SK-N-SH (cell line): Measurements from ENCODE around the gene OR10P1. TPM values are rescaled to one million over a fixed set of nuclear protein-coding genes. Genes with fewer than 3 reads are reported as not detected.

Experiments
- CTCF ChIA-PET: fragments of 300-600, 350-600 bp; formaldehyde crosslinking; extraction: SDS; loops from one replicate; lab custom pipeline; 2021; lab: Yijun Ruan, JAX
- POLR2A ChIA-PET: fragments of 350-600 bp; sonication (Branson Sonifier 250); formaldehyde crosslinking; extraction: SDS; loops from one replicate; lab custom pipeline; 2020; ENCODE audit warnings: antibody characterized with exemption, inconsistent platforms; lab: Yijun Ruan, JAX
- DNase-seq: peaks from one replicate; pipeline ENCODE4 v3.0.0; 2012
- H2AFZ ChIP-seq: fragments of 200-600 bp; sonication (generic); 2 replicates; pipeline ENCODE4 v1.8.1; 2016; ENCODE audit warnings: antibody characterized with exemption, mild to moderate bottlenecking, low read depth
- H3F3A ChIP-seq: fragments of 200-600 bp; sonication (generic); replicated peaks from 2 replicates; pipeline ENCODE3; 2016; ENCODE audit warnings: antibody characterized with exemption, mild to moderate bottlenecking; ENCODE audit not compliant: insufficient read depth
- H3K27ac ChIP-seq, 2 experiments: fragments of 200-500 bp in 1 of 2; fragments of 200-600 bp in 1 of 2; sonication (Bioruptor generic) in 1 of 2; sonication (generic), shearing (Covaris generic) in 1 of 2; 2 replicates each; pipeline versions ENCODE4 v1.5.1 to v1.6.1; 2014 to 2016; ENCODE audit warnings: low read depth in 2 of 2, inconsistent platforms in 1 of 2, low read length in 1 of 2, mild to moderate bottlenecking in 1 of 2, mixed read lengths in 1 of 2
- H3K27me3 ChIP-seq: fragments of 200-600 bp; sonication (generic), shearing (Covaris generic); 2 replicates; pipeline ENCODE4 v1.6.1; 2016; ENCODE audit warnings: mixed run types; ENCODE audit not compliant: insufficient read depth
- H3K36me3 ChIP-seq, 2 experiments: fragments of 200-500 bp in 1 of 2; fragments of 200-600 bp in 1 of 2; sonication (Bioruptor generic) in 1 of 2; sonication (generic) in 1 of 2; replicated peaks in 1 of 2; 2 replicates each; pipeline versions ENCODE3 to v1.5.1; 2014 to 2016; ENCODE audit warnings: low read length in 1 of 2, mild to moderate bottlenecking in 1 of 2; ENCODE audit not compliant: insufficient read depth in 2 of 2, control insufficient read depth in 1 of 2
- H3K4me1 ChIP-seq, 2 experiments: fragments of 200-500 bp in 1 of 2; fragments of 200-600 bp in 1 of 2; sonication (Bioruptor generic) in 1 of 2; sonication (generic), shearing (Covaris generic) in 1 of 2; 2 replicates each; pipeline versions ENCODE4 v1.5.1 to v1.6.1; 2014 to 2016; ENCODE audit warnings: low read depth in 1 of 2, low read length in 1 of 2, mixed run types in 1 of 2; ENCODE audit not compliant: insufficient read depth in 2 of 2, control insufficient read depth in 1 of 2
- H3K4me2 ChIP-seq: fragments of 200-600 bp; sonication (generic), shearing (Covaris generic); 2 replicates; pipeline ENCODE4 v1.6.1; 2017; ENCODE audit warnings: mixed run types
- H3K4me3 ChIP-seq, 2 experiments: fragments of 200-500 bp in 1 of 2; fragments of 200-600 bp in 1 of 2; sonication (Bioruptor generic) in 1 of 2; sonication (generic), shearing (Covaris generic) in 1 of 2; 2 replicates each; pipeline versions ENCODE4 v1.5.1 to v1.8.1; 2014 to 2016; ENCODE audit warnings: low read depth in 2 of 2, inconsistent platforms in 1 of 2, low read length in 1 of 2, mild to moderate bottlenecking in 1 of 2, mixed read lengths in 1 of 2, moderate library complexity in 1 of 2
- H3K79me2 ChIP-seq: fragments of 200-600 bp; sonication (generic); 2 replicates; pipeline ENCODE4 v1.8.1; 2017; ENCODE audit warnings: mild to moderate bottlenecking; ENCODE audit not compliant: insufficient read depth
- H3K9ac ChIP-seq: fragments of 200-600 bp; sonication (generic); 2 replicates; pipeline ENCODE4 v1.6.1; 2017; ENCODE audit warnings: mixed run types
- H3K9me2 ChIP-seq: fragments of 200-600 bp; sonication (generic); 2 replicates; pipeline ENCODE4 v1.6.1; 2017; ENCODE audit warnings: mixed run types
- H3K9me3 ChIP-seq: fragments of 200-600 bp; sonication (generic); 2 replicates; pipeline ENCODE4 v1.6.1; 2017; ENCODE audit warnings: mixed run types, mild to moderate bottlenecking, moderate library complexity
- H4K20me1 ChIP-seq: fragments of 200-600 bp; sonication (generic); 2 replicates; pipeline ENCODE4 v1.6.1; 2017; ENCODE audit warnings: mild to moderate bottlenecking, mixed run types; ENCODE audit not compliant: insufficient read depth
- FOSL2 ChIP-seq: IDR thresholded peaks from 2 replicates; pipeline ENCODE4 v1.4.0; 2012; ENCODE audit warnings: low read depth, mild to moderate bottlenecking, moderate library complexity, borderline replicate concordance
- FOXJ3 ChIP-seq: sonication (generic); formaldehyde crosslinking; IDR thresholded peaks from 2 replicates; pipeline ENCODE4 v1.5.1; 2020; ENCODE audit warnings: mild to moderate bottlenecking, missing genetic modification reagents
- GATA2 ChIP-seq: sonication (generic); formaldehyde crosslinking; IDR thresholded peaks from 2 replicates; pipeline ENCODE4 v1.5.0; 2020; ENCODE audit warnings: mild to moderate bottlenecking, missing genetic modification reagents
- NFIC ChIP-seq: IDR thresholded peaks from 2 replicates; pipeline ENCODE4 v1.4.0; 2012; ENCODE audit warnings: borderline replicate concordance
- RAD21 ChIP-seq: IDR thresholded peaks from 2 replicates; pipeline ENCODE4 v1.6.1; 2012; ENCODE audit warnings: mild to moderate bottlenecking, low read length
- RFX5 ChIP-seq: IDR thresholded peaks from 2 replicates; pipeline ENCODE4 v1.6.1; 2012; ENCODE audit warnings: mild to moderate bottlenecking, improper control_type of control experiment, low read length
- SMC3 ChIP-seq: IDR thresholded peaks from 2 replicates; pipeline ENCODE4 v1.6.1; 2012; ENCODE audit warnings: low read depth, low read length, improper control_type of control experiment
- TAF1 ChIP-seq: IDR thresholded peaks from 2 replicates; pipeline ENCODE4 v1.6.1; 2012; ENCODE audit warnings: low read depth, mild to moderate bottlenecking, low read length, moderate library complexity, borderline replicate concordance
- YY1 ChIP-seq: IDR thresholded peaks from 2 replicates; pipeline ENCODE4 v1.4.0; 2012; ENCODE audit warnings: low read depth, mild to moderate bottlenecking
- WGBS: methylation state at CpG from one replicate; pipeline ENCODE4 v1.1.6; 2017; ENCODE audit warnings: low lambda C conversion rate; 5-methylcytosine and 5-hydroxymethylcytosine counted together
- polyA plus RNA-seq, 3 experiments: library from polyadenylated mRNA; depleted of rRNA; stranded (reverse); fragments of >200 nt; gene quantifications; 2 replicates each; pipeline ENCODE4 v1.2.3, GENCODE V29; 2012
- TF ChIP-seq, protein P1 (sequence below): IDR thresholded peaks from 2 replicates; pipeline ENCODE4 v1.6.1; 2012; ENCODE audit warnings: mild to moderate bottlenecking, low read depth, low read length, moderate library complexity
- TF ChIP-seq, protein P2 (sequence below): IDR thresholded peaks from 2 replicates; pipeline ENCODE4 v1.4.0; 2012; ENCODE audit warnings: low read depth, borderline replicate concordance

The OR10P1 gene
- polyA plus RNA-seq, 1 of the 3 experiments (the other 2 are of a cell fraction), result not detected

DNA sequence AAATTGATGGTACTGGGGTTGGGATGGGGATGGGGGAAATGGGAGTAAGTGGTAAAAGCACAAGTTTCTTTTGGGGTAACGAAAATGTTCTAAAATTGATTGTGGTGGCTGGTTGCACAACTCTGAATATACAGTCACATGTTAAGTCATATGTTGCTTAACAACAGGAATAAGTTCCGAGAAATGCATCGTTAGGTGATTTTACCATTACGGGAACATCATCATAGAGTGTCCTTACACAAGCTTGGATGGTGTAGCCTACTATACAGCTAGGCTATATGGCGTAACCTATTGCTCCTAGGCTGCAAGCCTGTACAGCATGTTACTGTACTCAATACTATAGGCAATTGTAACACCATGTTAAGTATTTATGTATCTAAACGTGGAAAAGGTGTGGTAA, 40.0 kb downstream of the OR10P1 start:
- Histone ChIP-seq H3K4me2 (no peak overlapping the region), H3K36me3 (no peaks in the 10 kb centered on the region), H3K4me1 (no peaks in the 10 kb centered on the region; a peak in 1 of 4 replicates), H3K9me2 (no peaks in the 10 kb centered on the region), H3K9me3 (no peaks in the 10 kb centered on the region), H4K20me1 (no peaks in the 10 kb centered on the region), H3K27me3 (peaks cover 66% of the 10 kb centered on the region), H3K27ac (no peak overlapping the region), H3K9ac (no peak overlapping the region), H2AFZ (no peak overlapping the region), H3K4me3 (no peak overlapping the region), H3F3A (peaks cover 4% of the 10 kb centered on the region), H3K79me2 (no peaks in the 10 kb centered on the region)
- no peak for DNase-seq
- ChIA-PET CTCF (interaction anchor here (0.8 to 2.0 kb wide), 4 partner anchors 19 to 31 kb away, joined by 3 to 9 read pairs (median 4); no protein-coding TSS in a partner anchor), POLR2A (no interaction called here)
- WGBS, result 20% methylated on average over 6 of the region's 6 CpGs
- TF ChIP-seq FOSL2, result no peak
- TF ChIP-seq RFX5, result no peak
- TF ChIP-seq YY1, result no peak
- no peak for TF ChIP-seq FOXJ3 (CRISPR knock-in tag)
- TF ChIP-seq GATA2 (CRISPR knock-in tag), result no peak
- TF ChIP-seq NFIC, result no peak

DNA sequence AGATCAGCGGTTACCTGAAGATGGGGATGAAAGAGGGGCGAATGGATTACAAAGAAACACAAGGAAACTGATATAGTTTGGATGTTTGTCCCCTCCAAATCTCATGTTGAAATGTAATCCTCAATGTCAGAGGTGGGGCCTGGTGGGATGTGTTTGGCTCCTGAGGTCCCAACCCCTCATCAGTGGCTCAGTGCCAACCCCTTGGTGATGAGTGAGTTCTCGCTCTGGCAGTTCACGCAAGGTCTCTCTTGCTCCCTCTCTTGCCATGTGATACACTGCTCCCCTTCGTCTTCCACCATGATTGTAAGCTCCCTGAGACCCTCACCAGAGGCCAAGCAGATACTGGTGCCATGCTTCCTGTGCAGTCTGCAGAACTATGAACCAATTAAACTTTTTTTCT, 43.0 kb downstream of the OR10P1 start:
- Histone ChIP-seq H3K4me2 (no peak overlapping the region), H3K36me3 (no peaks in the 10 kb centered on the region), H3K27ac (no peak overlapping the region), H3K27me3 (peaks cover 59% of the 10 kb centered on the region), H3K4me3 (no peak overlapping the region), H4K20me1 (no peaks in the 10 kb centered on the region), H3K79me2 (no peaks in the 10 kb centered on the region), H3K9me2 (no peaks in the 10 kb centered on the region), H3F3A (peaks cover 4% of the 10 kb centered on the region), H3K4me1 (no peaks in the 10 kb centered on the region; a peak in 1 of 4 replicates), H2AFZ (no peak overlapping the region), H3K9me3 (no peaks in the 10 kb centered on the region), H3K9ac (no peak overlapping the region)
- 40% methylated on average over 5 of the region's 5 CpGs for WGBS
- ChIA-PET CTCF (interaction anchor here (1.0 kb wide), 2 partner anchors 57 to 58 kb away, joined by 3 to 4 read pairs; no protein-coding TSS in a partner anchor), POLR2A (no interaction called here)
- DNase-seq, result no peak
- TF ChIP-seq FOSL2 (no peak), RAD21 (no peak), GATA2 (CRISPR knock-in tag) (no peak), TAF1 (no peak), SMC3 (no peak)
- TF ChIP-seq, protein P1, sequence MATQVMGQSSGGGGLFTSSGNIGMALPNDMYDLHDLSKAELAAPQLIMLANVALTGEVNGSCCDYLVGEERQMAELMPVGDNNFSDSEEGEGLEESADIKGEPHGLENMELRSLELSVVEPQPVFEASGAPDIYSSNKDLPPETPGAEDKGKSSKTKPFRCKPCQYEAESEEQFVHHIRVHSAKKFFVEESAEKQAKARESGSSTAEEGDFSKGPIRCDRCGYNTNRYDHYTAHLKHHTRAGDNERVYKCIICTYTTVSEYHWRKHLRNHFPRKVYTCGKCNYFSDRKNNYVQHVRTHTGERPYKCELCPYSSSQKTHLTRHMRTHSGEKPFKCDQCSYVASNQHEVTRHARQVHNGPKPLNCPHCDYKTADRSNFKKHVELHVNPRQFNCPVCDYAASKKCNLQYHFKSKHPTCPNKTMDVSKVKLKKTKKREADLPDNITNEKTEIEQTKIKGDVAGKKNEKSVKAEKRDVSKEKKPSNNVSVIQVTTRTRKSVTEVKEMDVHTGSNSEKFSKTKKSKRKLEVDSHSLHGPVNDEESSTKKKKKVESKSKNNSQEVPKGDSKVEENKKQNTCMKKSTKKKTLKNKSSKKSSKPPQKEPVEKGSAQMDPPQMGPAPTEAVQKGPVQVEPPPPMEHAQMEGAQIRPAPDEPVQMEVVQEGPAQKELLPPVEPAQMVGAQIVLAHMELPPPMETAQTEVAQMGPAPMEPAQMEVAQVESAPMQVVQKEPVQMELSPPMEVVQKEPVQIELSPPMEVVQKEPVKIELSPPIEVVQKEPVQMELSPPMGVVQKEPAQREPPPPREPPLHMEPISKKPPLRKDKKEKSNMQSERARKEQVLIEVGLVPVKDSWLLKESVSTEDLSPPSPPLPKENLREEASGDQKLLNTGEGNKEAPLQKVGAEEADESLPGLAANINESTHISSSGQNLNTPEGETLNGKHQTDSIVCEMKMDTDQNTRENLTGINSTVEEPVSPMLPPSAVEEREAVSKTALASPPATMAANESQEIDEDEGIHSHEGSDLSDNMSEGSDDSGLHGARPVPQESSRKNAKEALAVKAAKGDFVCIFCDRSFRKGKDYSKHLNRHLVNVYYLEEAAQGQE, result no peak
- TF ChIP-seq, protein P2, sequence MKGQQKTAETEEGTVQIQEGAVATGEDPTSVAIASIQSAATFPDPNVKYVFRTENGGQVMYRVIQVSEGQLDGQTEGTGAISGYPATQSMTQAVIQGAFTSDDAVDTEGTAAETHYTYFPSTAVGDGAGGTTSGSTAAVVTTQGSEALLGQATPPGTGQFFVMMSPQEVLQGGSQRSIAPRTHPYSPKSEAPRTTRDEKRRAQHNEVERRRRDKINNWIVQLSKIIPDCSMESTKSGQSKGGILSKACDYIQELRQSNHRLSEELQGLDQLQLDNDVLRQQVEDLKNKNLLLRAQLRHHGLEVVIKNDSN, result no peak
